ENCODE results near the gene SMARCAD1.
"Not testable (repeated sequence)": the region's sequence is repeated elsewhere in the genome, so short reads cannot be mapped to it uniquely, and the experiment has no call there.

Gene SMARCAD1

GRCh38 chr4:94228493-94229216 is 21.0 kb downstream of the SMARCAD1 start:
- no peak for DNase-seq

GRCh38 chr4:94232519-94232918 is 24.9 kb downstream of the SMARCAD1 start:
- DNase-seq, result no peak

- DNase-seq, result no peak
Measured at GRCh38 chr4:94235825-94236224, 28.2 kb downstream of the SMARCAD1 start.

- DNase-seq, result no peak
Measured at GRCh38 chr4:94237271-94237670, 29.6 kb downstream of the SMARCAD1 start.

DNA sequence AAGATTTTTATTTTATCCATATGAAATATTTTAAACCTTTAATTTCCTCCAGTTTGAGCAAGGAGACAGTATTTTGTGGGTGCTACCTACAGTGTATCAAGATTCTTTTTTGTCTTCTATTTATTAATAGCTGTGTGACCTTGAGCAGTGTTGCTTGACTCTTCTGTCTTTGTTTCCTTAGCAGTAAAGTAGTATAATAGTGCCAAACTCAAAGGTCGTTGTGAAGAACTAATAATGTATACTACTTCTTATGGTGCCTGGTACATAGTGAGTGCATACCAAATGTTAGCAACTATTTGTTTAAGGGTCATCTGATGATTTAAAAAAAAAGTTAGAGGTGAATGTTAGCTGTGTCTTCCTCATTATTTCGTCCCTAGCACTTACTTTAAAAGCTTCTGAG is 30.5 kb downstream of the SMARCAD1 start:
- DNase-seq, result no peak

DNA sequence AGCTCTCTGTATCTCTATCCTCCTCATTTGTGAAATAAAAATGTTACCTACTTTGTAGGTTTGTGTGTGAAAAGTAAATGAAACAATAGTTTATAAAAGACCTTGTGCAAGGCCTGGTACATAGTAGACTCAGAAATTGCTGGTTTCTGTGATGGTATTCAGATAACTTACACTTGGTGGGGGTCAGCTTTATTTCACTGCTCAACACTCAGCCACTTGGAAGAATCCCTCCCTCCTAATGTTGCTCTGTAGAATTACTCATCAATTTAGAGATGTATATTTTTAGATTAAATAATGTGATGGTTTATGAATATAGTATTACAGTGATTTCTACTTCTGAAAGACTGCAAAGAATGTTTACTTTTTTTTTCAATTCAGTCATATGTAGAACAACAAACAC is 32.7 kb downstream of the SMARCAD1 start:
- no peak for DNase-seq

DNA sequence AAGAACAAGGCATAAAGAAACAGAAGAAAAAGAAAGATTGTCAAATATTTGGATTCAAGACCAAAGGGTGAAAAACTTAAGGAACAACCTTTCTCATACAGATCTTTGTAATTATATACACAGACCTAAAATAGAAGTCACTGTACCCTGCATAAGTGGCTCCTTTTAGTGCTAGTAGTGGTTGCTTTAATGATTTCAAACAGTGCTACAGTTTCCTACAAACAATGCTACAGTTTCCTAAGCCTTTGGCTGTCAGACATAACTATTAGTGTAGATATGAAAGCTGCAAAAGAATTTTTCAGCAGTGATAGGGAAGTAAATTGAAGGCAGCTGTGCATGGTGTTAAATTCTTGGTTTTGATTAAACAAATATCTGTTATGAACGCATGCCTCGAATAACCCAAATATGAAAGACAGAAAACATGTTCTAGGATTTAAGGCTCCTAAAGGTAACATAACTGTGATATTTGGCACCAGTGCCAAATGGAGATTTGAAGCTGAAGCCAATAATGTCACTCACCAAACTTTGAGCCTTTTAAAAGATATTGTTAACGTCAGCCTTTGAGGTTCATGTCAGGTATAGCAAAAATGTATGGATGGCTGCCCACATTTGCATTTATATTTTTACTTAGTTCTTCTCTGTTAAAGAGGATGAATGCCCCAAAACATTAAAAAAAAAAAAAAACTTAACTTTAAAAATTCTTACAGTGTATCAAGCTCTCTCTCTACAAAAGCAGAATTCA is 36.6 kb downstream of the SMARCAD1 start:
- DNase-seq, result no peak

DNA sequence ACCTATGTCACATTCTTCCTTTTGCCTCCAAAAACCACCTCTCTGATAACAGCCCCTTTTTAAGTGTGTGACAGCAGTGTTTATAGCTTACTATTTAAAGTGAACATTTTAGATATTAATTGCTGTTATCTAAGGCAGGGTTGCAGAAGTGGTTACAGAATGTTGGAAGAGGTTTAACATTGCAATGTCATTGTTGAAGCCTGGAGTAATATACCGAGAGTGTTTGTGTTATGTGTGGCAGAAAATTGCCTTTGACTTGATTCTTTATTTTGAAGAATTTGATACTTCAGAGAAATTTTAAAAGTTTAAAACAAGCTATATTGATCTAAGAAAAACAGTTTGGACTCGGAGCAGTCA is 37.1 kb downstream of the SMARCAD1 start:
- DNase-seq, result no peak

DNA sequence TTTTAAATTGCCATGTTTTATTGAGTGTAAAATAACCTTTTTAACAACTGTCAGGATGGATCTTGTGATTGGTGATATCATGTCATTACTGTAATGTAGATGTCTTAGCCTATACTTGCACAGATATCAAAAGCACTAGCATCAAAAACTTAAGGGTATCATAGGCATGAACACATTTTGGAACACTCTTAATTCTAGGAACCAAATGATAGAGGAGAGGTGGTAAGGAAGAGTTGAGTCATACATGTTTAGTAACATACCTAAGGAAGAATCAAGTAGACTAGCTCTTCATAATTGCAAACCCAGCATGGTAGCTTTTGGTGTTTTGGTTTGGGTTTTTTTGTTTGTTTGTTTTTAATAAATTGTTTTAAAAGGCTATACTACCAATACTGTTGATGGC is 43.4 kb downstream of the SMARCAD1 start:
- no peak for DNase-seq

- no peak for DNase-seq
Measured at GRCh38 chr4:94253036-94253435, 45.4 kb downstream of the SMARCAD1 start.

DNA sequence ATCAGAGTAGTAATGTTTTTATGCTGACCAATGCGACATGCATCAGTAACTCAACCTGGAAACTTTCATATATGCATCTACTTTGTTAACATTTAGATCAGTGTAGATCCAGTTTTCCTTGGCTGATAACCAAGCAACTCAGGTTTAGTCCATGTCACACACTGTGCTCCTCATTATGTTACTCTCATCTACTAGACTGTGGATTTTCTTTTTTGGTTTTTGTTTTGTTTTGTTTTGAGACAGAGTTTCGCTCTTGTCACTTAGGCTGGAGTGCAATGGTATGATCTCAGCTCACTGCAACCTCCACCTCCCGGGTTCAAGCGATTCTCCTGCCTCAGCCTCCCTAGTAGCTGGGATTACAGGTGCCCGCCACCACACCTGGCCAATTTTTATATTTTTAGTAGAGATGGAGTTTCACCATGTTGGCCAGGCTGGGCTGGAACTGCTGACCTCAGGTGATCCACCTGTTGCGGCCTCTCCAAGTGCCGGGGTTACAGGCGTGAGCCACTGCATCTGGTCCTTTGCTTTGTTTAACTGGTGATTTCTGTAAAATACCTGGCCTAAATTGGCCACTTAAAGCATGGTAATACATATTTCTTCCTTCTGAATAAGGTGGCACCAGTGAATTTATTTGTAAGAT is 48.6 kb downstream of the SMARCAD1 start:
- no peak for DNase-seq

DNA sequence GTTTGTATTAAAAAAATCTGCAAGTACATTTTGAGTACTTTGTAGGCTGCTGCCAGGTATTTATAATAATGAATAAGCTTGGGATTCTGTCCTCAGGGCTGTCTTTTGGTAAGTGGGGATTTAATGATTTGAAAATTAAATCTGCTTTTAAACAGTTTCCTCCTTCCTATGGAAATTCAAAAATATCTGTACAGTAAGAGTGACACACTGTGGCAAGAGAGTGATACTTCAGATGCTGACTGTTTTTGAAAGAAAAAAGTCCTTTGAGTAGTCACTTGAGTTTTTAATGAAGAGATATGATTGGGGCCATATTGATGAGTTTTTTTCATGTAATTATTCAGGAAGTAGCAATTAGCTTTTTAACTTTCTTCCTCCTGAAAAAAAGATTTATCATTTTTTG is 49.2 kb downstream of the SMARCAD1 start:
- no peak for DNase-seq

GRCh38 chr4:94262163-94263016 is 54.7 kb downstream of the SMARCAD1 start:
- no peak for DNase-seq

DNA sequence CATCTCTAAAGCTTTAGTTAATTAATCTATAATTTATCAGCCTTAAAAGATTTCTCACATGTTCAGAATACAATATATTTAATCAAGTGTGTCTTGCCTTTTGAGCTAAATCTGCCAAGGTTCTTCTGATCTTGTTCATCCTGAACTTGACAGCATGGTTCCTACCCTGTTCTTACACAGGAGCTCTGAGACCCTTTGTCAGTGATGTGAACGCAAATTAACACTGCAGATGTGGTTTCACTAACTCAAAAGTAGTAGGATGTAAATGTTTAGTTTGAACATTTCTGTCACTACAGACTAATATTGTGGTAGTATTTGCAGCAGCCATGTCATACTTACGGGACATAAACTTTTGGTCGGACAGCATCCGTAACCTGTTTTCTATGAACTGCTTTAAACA is 59.4 kb downstream of the SMARCAD1 start:
- no peak for DNase-seq

DNA sequence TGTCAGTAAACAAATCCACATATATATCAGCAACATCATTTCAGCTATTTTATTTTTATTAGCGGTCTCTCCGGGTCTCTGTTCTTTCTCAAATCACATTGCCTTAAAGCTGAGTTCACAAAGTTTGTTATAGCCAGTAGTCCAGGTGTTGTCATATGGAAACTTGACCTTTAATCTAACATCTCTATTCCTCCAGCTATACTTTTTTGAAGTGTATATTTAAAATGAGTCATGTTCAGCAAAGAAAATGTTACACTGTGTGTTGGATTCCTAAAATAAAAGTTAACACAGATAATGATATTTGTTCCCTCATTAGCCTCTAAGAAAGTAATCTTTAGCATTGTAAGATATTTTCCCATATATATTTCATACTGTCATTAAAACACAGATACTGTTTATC is 63.6 kb downstream of the SMARCAD1 start:
- no peak for DNase-seq

DNA sequence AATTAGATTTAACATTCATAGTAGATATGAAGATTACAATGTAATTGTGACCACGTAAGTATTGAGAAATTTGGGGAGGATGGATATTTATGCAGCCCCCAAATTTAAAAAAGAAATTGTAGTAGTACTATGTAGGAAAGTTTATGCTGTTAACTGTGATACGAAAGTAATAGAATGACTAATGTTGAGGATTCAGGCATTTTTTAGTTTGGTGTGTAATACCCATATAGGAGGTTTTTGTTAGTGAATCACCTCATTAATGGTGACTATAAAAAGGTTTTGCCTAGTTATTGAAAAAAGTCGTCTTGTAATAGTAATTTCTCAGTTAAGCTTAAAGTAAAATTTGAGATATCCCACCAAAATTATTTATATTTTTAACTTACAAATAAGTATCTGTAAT is 67.2 kb downstream of the SMARCAD1 start:
- peak; percentile 54 for DNase-seq

- DNase-seq, result no peak
Measured at GRCh38 chr4:94276204-94276603, 68.5 kb downstream of the SMARCAD1 start.

DNA sequence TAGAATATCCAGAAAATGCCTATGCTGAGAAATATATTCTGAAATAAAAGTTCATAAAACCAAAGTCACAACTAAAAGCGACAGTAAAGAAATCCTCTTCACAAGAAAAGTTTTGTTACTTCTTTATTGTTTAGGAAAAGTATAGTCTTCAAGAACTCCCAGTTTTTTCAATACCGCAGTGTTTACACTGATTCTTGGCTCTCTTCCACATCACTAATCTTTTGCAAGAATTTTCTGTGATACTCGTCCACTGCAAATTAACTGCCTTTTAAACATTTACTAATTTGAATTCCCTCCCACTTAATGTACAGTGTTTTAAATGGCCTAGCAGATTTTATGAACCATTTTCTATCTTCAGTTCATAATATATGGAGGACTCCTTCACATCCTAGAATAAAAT is 69.9 kb downstream of the SMARCAD1 start:
- no peak for DNase-seq

- DNase-seq, result no peak
Measured at GRCh38 chr4:94278781-94279180, 71.1 kb downstream of the SMARCAD1 start.

DNA sequence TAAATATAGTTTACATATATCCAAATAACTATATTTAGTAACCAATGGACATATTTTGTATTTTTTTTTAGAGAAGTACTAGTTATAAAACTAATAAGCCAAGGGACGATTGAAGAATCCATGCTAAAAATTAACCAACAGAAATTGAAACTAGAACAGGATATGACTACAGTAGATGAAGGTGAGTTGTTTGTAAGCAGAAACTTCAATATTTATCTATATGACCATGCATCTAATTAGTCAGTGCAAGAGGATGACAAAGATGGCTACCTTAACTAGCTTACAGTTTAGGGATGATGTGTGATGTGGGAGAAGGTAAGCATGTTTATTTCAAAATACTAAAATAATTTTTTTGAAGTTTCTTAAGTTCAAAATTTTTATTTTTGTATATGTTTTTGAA is 77.2 kb downstream of the SMARCAD1 start:
- DNase-seq, result no peak

DNA sequence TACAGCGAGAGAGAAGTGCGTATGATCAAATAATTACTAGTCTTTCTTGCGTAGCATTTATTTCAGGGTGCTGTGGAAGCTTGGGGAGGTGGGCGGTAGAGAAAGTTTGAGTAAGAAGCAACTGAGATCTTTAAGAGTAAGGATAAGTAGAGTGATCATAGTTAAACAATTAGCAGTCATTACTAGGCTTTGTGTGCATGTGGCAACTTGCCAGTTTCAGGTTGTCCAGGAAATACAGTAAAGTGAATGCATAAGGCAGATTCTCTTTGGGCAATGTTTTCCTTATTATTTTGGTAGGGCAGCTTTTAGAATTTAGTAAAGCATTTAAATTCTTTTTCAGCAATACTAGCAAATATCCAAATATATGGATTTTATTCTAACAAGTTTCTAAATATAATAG is 78.0 kb downstream of the SMARCAD1 start:
- DNase-seq, result no peak

DNA sequence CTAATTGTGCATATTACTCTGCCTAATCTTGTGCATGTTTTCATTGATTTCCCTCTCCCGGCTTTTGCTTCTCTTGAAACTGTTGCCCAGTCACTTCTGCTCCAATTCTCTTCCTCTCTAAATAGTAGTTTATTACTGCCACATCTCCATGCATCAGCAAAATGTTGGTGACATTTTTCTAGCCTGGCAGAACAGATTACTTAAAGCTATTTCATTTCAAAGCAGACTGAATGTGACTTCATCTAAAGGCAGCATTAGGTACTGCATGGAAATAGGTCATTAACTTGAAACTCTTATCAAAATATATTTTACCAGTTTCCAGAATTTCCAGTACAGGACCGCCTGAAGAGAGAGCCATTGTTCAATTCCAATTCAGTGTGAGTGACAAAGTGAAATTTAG is 82.6 kb downstream of the SMARCAD1 start:
- DNase-seq, result no peak

- not testable (repeated sequence) for DNase-seq
Measured at GRCh38 chr4:94293981-94294380, 86.3 kb downstream of the SMARCAD1 start.

All from fibroblast of skin of abdomen (primary cell).